Measurements from ENCODE around the gene TH.

Gene TH

DNA sequence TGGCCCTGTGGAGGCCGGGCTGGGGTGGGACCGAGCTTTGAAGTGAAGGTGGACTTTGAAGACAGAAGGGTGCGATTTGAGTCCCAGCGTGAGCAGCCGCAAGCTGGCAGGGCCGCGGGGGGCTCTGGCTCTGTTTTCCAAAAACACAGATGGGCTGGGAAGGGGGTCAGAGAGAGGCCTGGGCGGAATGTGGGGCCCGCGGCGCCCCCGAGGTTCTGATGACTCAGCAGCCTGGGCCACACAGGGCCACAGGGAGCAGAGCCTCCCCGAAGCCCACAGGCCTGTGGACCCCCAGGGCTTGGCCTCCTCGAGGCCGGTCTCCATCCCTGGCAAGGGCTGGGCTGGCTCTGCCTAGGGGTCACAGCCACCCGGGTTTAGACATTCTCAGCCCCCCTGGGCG is 16.7 kb downstream of the TH start:
- no peak overlapping the region for H3K4me2 ChIP-seq (ENCODE audit: low read length)
- H3K27me3 ChIP-seq (ENCODE audit: insufficient read depth, low read length, poor library complexity), result peaks cover 1% of the 10 kb centered on the region
- H4K8ac ChIP-seq (ENCODE audit: low read depth, low read length), result no peak overlapping the region
- no peak for DNase-seq
- H3K56ac ChIP-seq (ENCODE audit: low read length), result no peak overlapping the region
- H3K4me3 ChIP-seq (ENCODE audit: low read length), result no peak overlapping the region
- no peak overlapping the region for H2BK120ac ChIP-seq (ENCODE audit: low read depth, low read length)
- H3K9ac ChIP-seq (ENCODE audit: low read length), result no peak overlapping the region
- H3K4me1 ChIP-seq (ENCODE audit: control insufficient read depth, low read depth, low read length), result no peaks in the 10 kb centered on the region
- no peak overlapping the region for H4K5ac ChIP-seq (ENCODE audit: low read length)
- H3K36me3 ChIP-seq (ENCODE audit: control insufficient read depth, insufficient read depth, low read length), result no peaks in the 10 kb centered on the region
- no peaks in the 10 kb centered on the region for H3K79me1 ChIP-seq (ENCODE audit: low read length)
- no peak overlapping the region for H3K27ac ChIP-seq (ENCODE audit: low read depth, low read length)
- H3K4ac ChIP-seq (ENCODE audit: low read depth, low read length), result no peak overlapping the region
- H3K23ac ChIP-seq (ENCODE audit: low read length), result no peak overlapping the region
- no peak overlapping the region for H2AK5ac ChIP-seq (ENCODE audit: low read length)
- H3K18ac ChIP-seq (ENCODE audit: low read length), result no peak overlapping the region
- H3K79me2 ChIP-seq (ENCODE audit: control insufficient read depth, insufficient read depth, low read length), result no peaks in the 10 kb centered on the region
- no peak overlapping the region for H2BK15ac ChIP-seq (replicated peaks; ENCODE audit: low read depth)
- WGBS (ENCODE audit: extremely low coverage, insufficient coverage, low lambda C conversion rate), result no CpG with 5 or more reads among the region's 17 CpGs
- H2BK5ac ChIP-seq (ENCODE audit: low read length), result no peak overlapping the region

DNA sequence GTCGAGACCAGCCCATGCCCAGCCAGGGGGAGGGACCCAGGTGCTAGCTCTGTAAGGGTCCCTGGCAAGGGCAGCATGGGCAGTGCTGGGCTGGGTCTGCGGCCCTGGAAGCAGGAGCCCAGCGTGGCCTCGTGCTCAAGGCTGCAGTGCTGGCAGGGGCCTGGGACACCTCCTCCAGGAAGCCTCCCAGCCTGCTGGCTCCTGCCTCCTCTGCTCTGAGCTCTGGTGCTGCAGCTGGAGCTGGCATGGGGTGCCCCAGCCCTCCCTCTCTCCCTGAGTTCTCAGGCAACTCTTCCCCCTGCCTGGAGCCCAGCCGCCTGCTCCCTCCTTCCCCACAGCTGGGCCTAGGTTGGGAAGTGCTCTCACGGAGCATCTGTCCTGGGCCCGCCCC is 17.4 kb downstream of the TH start:
- Histone ChIP-seq H3K4me2 (ENCODE audit: low read length) (no peak overlapping the region), H4K5ac (ENCODE audit: low read length) (no peak overlapping the region), H4K8ac (ENCODE audit: low read depth, low read length) (no peak overlapping the region), H2AK5ac (ENCODE audit: low read length) (no peak overlapping the region), H3K36me3 (ENCODE audit: control insufficient read depth, insufficient read depth, low read length) (no peaks in the 10 kb centered on the region), H3K79me1 (ENCODE audit: low read length) (no peaks in the 10 kb centered on the region), H3K4ac (ENCODE audit: low read depth, low read length) (no peak overlapping the region), H3K27me3 (ENCODE audit: insufficient read depth, low read length, poor library complexity) (peaks cover 3% of the 10 kb centered on the region), H2BK5ac (ENCODE audit: low read length) (no peak overlapping the region), H3K4me1 (ENCODE audit: control insufficient read depth, low read depth, low read length) (no peaks in the 10 kb centered on the region), H3K56ac (ENCODE audit: low read length) (no peak overlapping the region), H3K23ac (ENCODE audit: low read length) (no peak overlapping the region), H3K9ac (ENCODE audit: low read length) (no peak overlapping the region), H3K79me2 (ENCODE audit: control insufficient read depth, insufficient read depth, low read length) (no peaks in the 10 kb centered on the region), H3K27ac (ENCODE audit: low read depth, low read length) (no peak overlapping the region), H3K18ac (ENCODE audit: low read length) (no peak overlapping the region), H2BK120ac (ENCODE audit: low read depth, low read length) (no peak overlapping the region), H3K4me3 (ENCODE audit: low read length) (no peak overlapping the region), H2BK15ac (replicated peaks; ENCODE audit: low read depth) (no peak overlapping the region)
- WGBS (ENCODE audit: extremely low coverage, insufficient coverage, low lambda C conversion rate), result no CpG with 5 or more reads among the region's 7 CpGs
- DNase-seq, result no peak

DNA sequence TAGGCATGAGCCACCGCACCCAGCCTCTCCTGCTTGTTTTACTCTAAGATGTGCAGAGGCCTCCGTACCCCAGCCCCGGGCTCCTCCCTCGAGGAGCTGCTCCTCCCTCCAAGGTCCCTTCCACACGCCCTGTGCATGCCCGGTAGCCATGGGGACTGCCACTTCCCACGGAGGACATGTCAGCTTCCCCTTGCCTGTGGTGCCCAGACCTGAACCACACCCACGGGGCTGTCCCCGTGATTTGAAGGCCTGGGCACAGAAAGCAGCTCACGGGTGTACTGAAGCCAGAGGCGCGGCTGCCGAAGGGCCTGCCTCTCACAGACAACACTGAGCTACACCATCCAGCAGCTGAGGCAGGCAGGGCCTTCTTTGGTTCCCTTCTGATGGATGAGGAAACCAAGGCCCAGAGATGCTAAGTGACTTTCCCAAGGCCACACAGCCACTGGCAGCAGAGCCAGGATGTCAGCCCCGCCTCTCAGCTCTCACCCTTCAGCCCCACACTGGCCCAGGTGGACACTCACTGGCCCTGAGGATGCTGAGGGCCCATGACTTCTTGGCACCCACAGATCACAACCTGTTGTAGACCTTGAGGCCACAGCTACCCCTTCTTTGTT is 17.9 kb downstream of the TH start:
- Histone ChIP-seq H2BK5ac (ENCODE audit: low read length) (no peak overlapping the region), H3K79me2 (ENCODE audit: control insufficient read depth, insufficient read depth, low read length) (no peaks in the 10 kb centered on the region), H3K56ac (ENCODE audit: low read length) (no peak overlapping the region), H3K4ac (ENCODE audit: low read depth, low read length) (no peak overlapping the region), H3K79me1 (ENCODE audit: low read length) (no peaks in the 10 kb centered on the region), H4K8ac (ENCODE audit: low read depth, low read length) (no peak overlapping the region), H3K23ac (ENCODE audit: low read length) (no peak overlapping the region), H3K4me2 (ENCODE audit: low read length) (no peak overlapping the region), H3K27me3 (ENCODE audit: insufficient read depth, low read length, poor library complexity) (peaks cover 3% of the 10 kb centered on the region), H3K36me3 (ENCODE audit: control insufficient read depth, insufficient read depth, low read length) (no peaks in the 10 kb centered on the region), H3K4me1 (ENCODE audit: control insufficient read depth, low read depth, low read length) (no peaks in the 10 kb centered on the region), H3K4me3 (ENCODE audit: low read length) (no peak overlapping the region), H3K18ac (ENCODE audit: low read length) (no peak overlapping the region), H4K5ac (ENCODE audit: low read length) (no peak overlapping the region), H2AK5ac (ENCODE audit: low read length) (no peak overlapping the region), H2BK120ac (ENCODE audit: low read depth, low read length) (no peak overlapping the region), H3K9ac (ENCODE audit: low read length) (no peak overlapping the region), H2BK15ac (replicated peaks; ENCODE audit: low read depth) (no peak overlapping the region), H3K27ac (ENCODE audit: low read depth, low read length) (no peak overlapping the region)
- DNase-seq, result no peak
- WGBS (ENCODE audit: extremely low coverage, insufficient coverage, low lambda C conversion rate), result no CpG with 5 or more reads among the region's 14 CpGs

DNA sequence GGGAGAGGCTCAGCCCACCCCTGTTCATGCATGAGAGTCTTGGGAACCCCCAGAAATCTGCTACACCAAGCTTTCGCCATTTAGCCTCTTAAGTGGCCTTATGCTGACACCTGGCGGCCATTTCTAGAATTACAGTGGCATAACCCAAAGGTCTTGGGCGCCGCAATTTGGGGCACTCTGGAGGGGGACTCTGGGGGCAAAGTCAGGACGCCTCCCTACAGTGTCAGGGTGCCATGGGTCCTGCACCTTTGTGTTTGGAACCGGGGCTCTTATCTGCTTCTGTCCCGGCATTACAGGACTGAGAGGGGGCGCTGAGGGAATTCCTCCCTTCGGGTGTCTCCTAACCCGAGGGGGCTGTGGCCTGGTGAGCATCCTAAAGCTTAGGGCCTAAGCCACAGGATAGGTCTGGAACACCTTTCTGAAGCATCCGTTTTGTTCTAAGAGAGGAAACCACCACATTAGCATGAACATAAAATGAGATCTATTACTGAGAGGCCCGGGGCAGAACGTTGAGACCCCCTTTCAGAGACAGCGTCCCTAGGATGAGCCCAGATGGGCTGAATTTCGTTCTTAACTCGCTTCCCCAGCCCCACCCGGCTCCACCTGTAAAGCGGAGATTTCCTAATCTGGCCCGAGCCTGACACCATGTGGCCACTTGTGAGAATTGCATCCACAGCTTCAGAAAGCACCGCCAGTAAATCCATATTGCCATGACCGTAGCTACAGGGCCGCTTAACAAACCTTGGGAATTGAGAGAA is 19.9 kb downstream of the TH start:
- Histone ChIP-seq H3K23ac (ENCODE audit: low read length) (no peak overlapping the region), H3K79me1 (ENCODE audit: low read length) (no peaks in the 10 kb centered on the region), H2BK15ac (replicated peaks; ENCODE audit: low read depth) (no peak overlapping the region), H3K56ac (ENCODE audit: low read length) (no peak overlapping the region), H3K18ac (ENCODE audit: low read length) (no peak overlapping the region), H3K36me3 (ENCODE audit: control insufficient read depth, insufficient read depth, low read length) (no peaks in the 10 kb centered on the region), H3K9ac (ENCODE audit: low read length) (no peak overlapping the region), H3K4me2 (ENCODE audit: low read length) (no peak overlapping the region), H3K27me3 (ENCODE audit: insufficient read depth, low read length, poor library complexity) (peaks cover 22% of the 10 kb centered on the region), H3K79me2 (ENCODE audit: control insufficient read depth, insufficient read depth, low read length) (no peaks in the 10 kb centered on the region), H3K4me3 (ENCODE audit: low read length) (no peak overlapping the region), H3K4me1 (ENCODE audit: control insufficient read depth, low read depth, low read length) (no peaks in the 10 kb centered on the region), H3K27ac (ENCODE audit: low read depth, low read length) (no peak overlapping the region), H2BK5ac (ENCODE audit: low read length) (no peak overlapping the region), H4K8ac (ENCODE audit: low read depth, low read length) (no peak overlapping the region), H2BK120ac (ENCODE audit: low read depth, low read length) (no peak overlapping the region), H4K5ac (ENCODE audit: low read length) (no peak overlapping the region), H2AK5ac (ENCODE audit: low read length) (no peak overlapping the region), H3K4ac (ENCODE audit: low read depth, low read length) (no peak overlapping the region)
- peak; percentile 81 for DNase-seq
- WGBS (ENCODE audit: extremely low coverage, insufficient coverage, low lambda C conversion rate), result no CpG with 5 or more reads among the region's 22 CpGs

DNA sequence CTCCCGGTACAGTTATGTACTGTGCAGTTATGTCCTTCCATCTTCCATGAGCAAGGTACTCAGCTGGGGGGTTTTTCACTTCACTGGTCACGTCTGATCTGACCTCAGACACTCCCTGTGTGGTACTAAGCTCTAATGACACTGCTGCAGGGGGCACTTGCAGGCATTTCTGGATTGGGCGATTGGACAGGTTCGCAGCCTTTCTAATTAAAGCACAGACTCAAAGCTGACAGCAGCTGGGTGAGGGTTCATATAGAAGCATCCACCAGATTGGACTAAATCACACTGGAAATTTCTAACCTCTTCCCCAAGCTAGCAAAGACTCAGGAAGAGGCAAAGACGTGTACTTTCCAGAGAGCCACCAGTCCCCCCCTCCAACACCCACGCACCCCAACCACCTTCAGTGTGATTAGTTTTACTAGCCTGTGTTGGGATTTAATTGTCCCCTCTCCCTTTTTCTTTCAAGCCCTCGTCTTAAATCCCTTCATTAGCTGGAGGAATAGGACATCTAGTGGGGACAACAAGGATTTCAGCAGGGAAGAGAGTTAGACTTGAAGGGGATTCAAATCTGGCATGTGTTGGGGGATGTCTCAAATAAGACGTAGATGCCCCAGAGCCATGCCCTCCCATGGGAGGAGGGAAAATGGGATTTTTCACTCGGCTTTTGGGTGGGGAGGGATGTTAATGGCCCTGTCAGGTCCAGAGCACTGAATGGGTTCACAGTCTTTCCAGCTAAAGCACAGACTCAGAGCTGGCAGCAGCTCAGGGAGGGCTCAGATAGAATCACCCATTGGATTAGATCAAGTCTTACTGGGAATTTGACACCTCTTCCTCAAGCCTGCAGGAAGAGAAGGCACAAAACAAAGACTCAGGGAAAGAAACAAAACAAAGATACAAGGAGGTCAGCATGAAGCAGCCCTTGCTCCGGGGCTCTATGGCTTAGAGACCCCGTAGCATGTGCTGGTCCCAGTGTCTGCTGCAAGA is 21.5 kb downstream of the TH start:
- Histone ChIP-seq H3K4me1 (ENCODE audit: control insufficient read depth, low read depth, low read length) (no peaks in the 10 kb centered on the region), H2BK120ac (ENCODE audit: low read depth, low read length) (no peak overlapping the region), H2AK5ac (ENCODE audit: low read length) (no peak overlapping the region), H3K23ac (ENCODE audit: low read length) (no peak overlapping the region), H2BK5ac (ENCODE audit: low read length) (no peak overlapping the region), H3K27me3 (ENCODE audit: insufficient read depth, low read length, poor library complexity) (peaks cover 37% of the 10 kb centered on the region), H3K79me1 (ENCODE audit: low read length) (no peaks in the 10 kb centered on the region), H3K27ac (ENCODE audit: low read depth, low read length) (no peak overlapping the region), H2BK15ac (replicated peaks; ENCODE audit: low read depth) (no peak overlapping the region), H3K4me2 (ENCODE audit: low read length) (no peak overlapping the region), H3K9ac (ENCODE audit: low read length) (no peak overlapping the region), H3K18ac (ENCODE audit: low read length) (no peak overlapping the region), H3K4ac (ENCODE audit: low read depth, low read length) (no peak overlapping the region), H3K4me3 (ENCODE audit: low read length) (no peak overlapping the region), H4K5ac (ENCODE audit: low read length) (no peak overlapping the region), H3K36me3 (ENCODE audit: control insufficient read depth, insufficient read depth, low read length) (no peaks in the 10 kb centered on the region), H4K8ac (ENCODE audit: low read depth, low read length) (no peak overlapping the region), H3K56ac (ENCODE audit: low read length) (no peak overlapping the region), H3K79me2 (ENCODE audit: control insufficient read depth, insufficient read depth, low read length) (no peaks in the 10 kb centered on the region)
- no CpG with 5 or more reads among the region's 11 CpGs for WGBS (ENCODE audit: extremely low coverage, insufficient coverage, low lambda C conversion rate)
- peak; percentile 80 for DNase-seq
